ENCODE data around the gene CCIN. TPM values are rescaled to one million over a fixed set of nuclear protein-coding genes. Genes with fewer than 3 reads are reported as not detected.

The CCIN gene
- total and polyA plus RNA-seq, 9 of the 15 experiments (the other 6 are each of a cell fraction or from before 2014, with no cell fraction given), result not detected

DNA sequence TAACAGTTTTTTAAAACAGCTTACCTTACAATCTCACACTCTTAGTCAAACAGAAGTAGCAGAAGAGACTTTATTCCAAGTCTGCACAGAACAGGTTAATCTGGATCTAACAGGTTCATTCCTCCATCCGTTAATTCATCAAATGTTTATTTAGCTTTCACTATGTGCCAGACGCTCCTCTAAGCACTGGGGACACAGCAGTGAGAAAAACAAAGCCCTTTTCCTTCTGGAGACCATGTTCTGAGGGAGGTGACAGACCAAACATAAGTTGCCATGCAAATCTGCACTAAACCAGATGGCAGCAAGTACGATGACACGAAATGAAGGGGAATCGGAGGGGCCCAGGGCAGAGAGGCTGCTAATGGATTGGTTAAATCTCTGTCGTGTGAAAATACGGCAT, 49.7 kb upstream of the CCIN start:
- H3K4me3 ChIP-seq, result no peak overlapping the region
- ChIA-PET CTCF (ENCODE audit: low intra/inter-chr PET ratio) (no interaction called here), POLR2A (no interaction called here)
- no peaks in the 10 kb centered on the region for H3K79me2 ChIP-seq (ENCODE audit: control insufficient read depth, insufficient read depth, low read length)
- ATAC-seq, result no peak
- intact Hi-C loops (cut with micrococcal nuclease) (no loop called here), in situ Hi-C loops (cut with MboI) (no loop called here)
- no peak for TF ChIP-seq SPI1 (IDR thresholded peaks at IDR 0.05; ENCODE audit: borderline replicate concordance, low read depth, low read length)
- DNase-seq (ENCODE audit: extremely low read depth in 1 of 4, low spot score in 3 of 4), result no peak
- no peak overlapping the region for H3K4me2 ChIP-seq (ENCODE audit: insufficient read depth, low read length)
- BruUV-seq (replicated peaks), result no TSS peak
- 23% methylated on average over 7 of the region's 7 CpGs for WGBS (ENCODE audit: insufficient coverage, low coverage, missing lambda C conversion rate)
- no peaks in the 10 kb centered on the region for H3K9me1 ChIP-seq (ENCODE audit: control insufficient read depth, insufficient read depth, low read length)
- H3K4me1 ChIP-seq (replicated peaks in 1 of 2; ENCODE audit: control insufficient read depth in 2 of 2, insufficient read depth in 2 of 2, low read length in 2 of 2), result no peaks in the 10 kb centered on the region; a peak in 1 of 5 replicates
- peaks cover 0 to 8% of the 10 kb centered on the region in 2 experiments; a peak in 3 of 5 replicates for H3K27me3 ChIP-seq (ENCODE audit: control insufficient read depth in 2 of 2, insufficient read depth in 2 of 2, low read length in 2 of 2)
- H2AFZ ChIP-seq (ENCODE audit: low read depth, low read length), result no peak overlapping the region
- H4K20me1 ChIP-seq (replicated peaks; ENCODE audit: control insufficient read depth, insufficient read depth, low read length), result no peaks in the 10 kb centered on the region
- no peaks in the 10 kb centered on the region for H3K9me3 ChIP-seq (replicated peaks; ENCODE audit: control insufficient read depth, insufficient read depth, low read depth, low read length)
- no peak overlapping the region for H3K27ac ChIP-seq (ENCODE audit: extremely low read depth, low read depth, low read length)
- FAIRE-seq, result no peak
- H3K36me3 ChIP-seq (ENCODE audit: control insufficient read depth, insufficient read depth, low read length), result no peaks in the 10 kb centered on the region
- no peak overlapping the region for H3K9ac ChIP-seq (ENCODE audit: insufficient read depth in 1 of 2, low read depth in 2 of 2, low read length in 2 of 2)

DNA sequence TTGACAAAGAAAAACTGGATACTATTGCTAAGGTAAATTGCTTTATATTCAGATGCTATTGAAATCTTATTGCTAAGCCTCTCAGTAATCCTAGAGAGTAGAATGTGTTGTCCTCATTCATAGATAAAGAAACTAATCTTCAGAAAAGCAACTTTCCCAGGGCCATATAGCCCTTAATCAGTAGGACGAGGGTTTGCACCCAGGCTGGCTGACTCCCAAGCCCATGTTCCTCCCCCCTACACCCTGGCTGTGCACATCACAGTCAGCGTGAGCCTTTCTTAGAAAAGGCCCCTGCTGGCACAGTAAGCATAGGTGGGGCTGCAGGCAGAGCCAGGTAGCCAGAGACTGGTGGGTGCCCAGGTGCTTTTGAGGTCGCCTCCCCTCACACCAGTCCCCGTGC, 48.5 kb upstream of the CCIN start:
- H3K9me1 ChIP-seq (ENCODE audit: control insufficient read depth, insufficient read depth, low read length), result no peaks in the 10 kb centered on the region
- ChIA-PET CTCF (ENCODE audit: low intra/inter-chr PET ratio) (no interaction called here), POLR2A (interaction anchor here (0.7 kb wide), 1 partner anchor 15 kb away, joined by 4 read pairs; no protein-coding TSS in a partner anchor)
- no peak overlapping the region for H3K27ac ChIP-seq (ENCODE audit: extremely low read depth, low read depth, low read length)
- FAIRE-seq, result no peak
- intact Hi-C loops (cut with micrococcal nuclease), result no loop called here
- no peak overlapping the region for H2AFZ ChIP-seq (ENCODE audit: low read depth, low read length)
- WGBS (ENCODE audit: insufficient coverage, low coverage, missing lambda C conversion rate), result 3% methylated on average over 4 of the region's 4 CpGs
- no peak overlapping the region for H3K9ac ChIP-seq (ENCODE audit: insufficient read depth in 1 of 2, low read depth in 2 of 2, low read length in 2 of 2)
- H3K4me3 ChIP-seq, result no peak overlapping the region
- no peak overlapping the region for H3K4me2 ChIP-seq (ENCODE audit: insufficient read depth, low read length)
- no peaks in the 10 kb centered on the region for H3K79me2 ChIP-seq (ENCODE audit: control insufficient read depth, insufficient read depth, low read length)
- ATAC-seq, result peak; percentile 56; the same call in 2 of the 3 replicates
- TF ChIP-seq CBFA2T3 (IDR thresholded peaks at IDR 0.05), result peak; percentile 56
- TF ChIP-seq, protein P1, sequence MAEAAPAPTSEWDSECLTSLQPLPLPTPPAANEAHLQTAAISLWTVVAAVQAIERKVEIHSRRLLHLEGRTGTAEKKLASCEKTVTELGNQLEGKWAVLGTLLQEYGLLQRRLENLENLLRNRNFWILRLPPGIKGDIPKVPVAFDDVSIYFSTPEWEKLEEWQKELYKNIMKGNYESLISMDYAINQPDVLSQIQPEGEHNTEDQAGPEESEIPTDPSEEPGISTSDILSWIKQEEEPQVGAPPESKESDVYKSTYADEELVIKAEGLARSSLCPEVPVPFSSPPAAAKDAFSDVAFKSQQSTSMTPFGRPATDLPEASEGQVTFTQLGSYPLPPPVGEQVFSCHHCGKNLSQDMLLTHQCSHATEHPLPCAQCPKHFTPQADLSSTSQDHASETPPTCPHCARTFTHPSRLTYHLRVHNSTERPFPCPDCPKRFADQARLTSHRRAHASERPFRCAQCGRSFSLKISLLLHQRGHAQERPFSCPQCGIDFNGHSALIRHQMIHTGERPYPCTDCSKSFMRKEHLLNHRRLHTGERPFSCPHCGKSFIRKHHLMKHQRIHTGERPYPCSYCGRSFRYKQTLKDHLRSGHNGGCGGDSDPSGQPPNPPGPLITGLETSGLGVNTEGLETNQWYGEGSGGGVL (CRISPR knock-in tag; IDR thresholded peaks at IDR 0.05), result no peak
- TF ChIP-seq NCOA6 (IDR thresholded peaks at IDR 0.05), result no peak
- peak; percentile 35; the same call in 1 of the 2 replicates for TF ChIP-seq CBFA2T2 (conservative IDR thresholded peaks at IDR 0.05)
- TF ChIP-seq NFIC (IDR thresholded peaks at IDR 0.05), result peak; percentile 20; the same call in 1 of the 2 replicates
- no peak for TF ChIP-seq HDAC3 (IDR thresholded peaks at IDR 0.05; ENCODE audit: borderline replicate concordance, partially characterized antibody)
- TF ChIP-seq, protein P2, sequence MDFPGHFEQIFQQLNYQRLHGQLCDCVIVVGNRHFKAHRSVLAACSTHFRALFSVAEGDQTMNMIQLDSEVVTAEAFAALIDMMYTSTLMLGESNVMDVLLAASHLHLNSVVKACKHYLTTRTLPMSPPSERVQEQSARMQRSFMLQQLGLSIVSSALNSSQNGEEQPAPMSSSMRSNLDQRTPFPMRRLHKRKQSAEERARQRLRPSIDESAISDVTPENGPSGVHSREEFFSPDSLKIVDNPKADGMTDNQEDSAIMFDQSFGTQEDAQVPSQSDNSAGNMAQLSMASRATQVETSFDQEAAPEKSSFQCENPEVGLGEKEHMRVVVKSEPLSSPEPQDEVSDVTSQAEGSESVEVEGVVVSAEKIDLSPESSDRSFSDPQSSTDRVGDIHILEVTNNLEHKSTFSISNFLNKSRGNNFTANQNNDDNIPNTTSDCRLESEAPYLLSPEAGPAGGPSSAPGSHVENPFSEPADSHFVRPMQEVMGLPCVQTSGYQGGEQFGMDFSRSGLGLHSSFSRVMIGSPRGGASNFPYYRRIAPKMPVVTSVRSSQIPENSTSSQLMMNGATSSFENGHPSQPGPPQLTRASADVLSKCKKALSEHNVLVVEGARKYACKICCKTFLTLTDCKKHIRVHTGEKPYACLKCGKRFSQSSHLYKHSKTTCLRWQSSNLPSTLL (IDR thresholded peaks at IDR 0.05), result no peak
- no peak for TF ChIP-seq NEUROD1 (IDR thresholded peaks at IDR 0.05; ENCODE audit: borderline replicate concordance, low read depth, low read length, partially characterized antibody)
- TF ChIP-seq DACH1 (IDR thresholded peaks at IDR 0.05; ENCODE audit: partially characterized antibody), result no peak
- TF ChIP-seq RHOXF2B (CRISPR knock-in tag; conservative IDR thresholded peaks at IDR 0.05), result no peak
- H3K9me3 ChIP-seq (replicated peaks; ENCODE audit: control insufficient read depth, insufficient read depth, low read depth, low read length), result no peaks in the 10 kb centered on the region
- H3K27me3 ChIP-seq (ENCODE audit: control insufficient read depth in 2 of 2, insufficient read depth in 2 of 2, low read length in 2 of 2), result peaks cover 0 to 8% of the 10 kb centered on the region in 2 experiments; a peak in 3 of 5 replicates
- H3K36me3 ChIP-seq (ENCODE audit: control insufficient read depth, insufficient read depth, low read length), result no peaks in the 10 kb centered on the region
- no peaks in the 10 kb centered on the region; a peak in 2 of 5 replicates for H3K4me1 ChIP-seq (replicated peaks in 1 of 2; ENCODE audit: control insufficient read depth in 2 of 2, insufficient read depth in 2 of 2, low read length in 2 of 2)
- H4K20me1 ChIP-seq (replicated peaks; ENCODE audit: control insufficient read depth, insufficient read depth, low read length), result no peaks in the 10 kb centered on the region
- no TSS peak for BruUV-seq (replicated peaks)
- in situ Hi-C loops (cut with MboI), result no loop called here
- DNase-seq (ENCODE audit: extremely low read depth in 1 of 4, low spot score in 3 of 4), result no peak

All from K562 (cell line).